ENCODE data around the gene RAB27A. TPM values are rescaled to one million over a fixed set of nuclear protein-coding genes. Genes with fewer than 3 reads are reported as not detected.

The RAB27A gene
- polyA plus RNA-seq, 1 donor (not counting 4 experiments of a cell fraction or from before 2014, with no cell fraction given): 10.8 TPM

DNA sequence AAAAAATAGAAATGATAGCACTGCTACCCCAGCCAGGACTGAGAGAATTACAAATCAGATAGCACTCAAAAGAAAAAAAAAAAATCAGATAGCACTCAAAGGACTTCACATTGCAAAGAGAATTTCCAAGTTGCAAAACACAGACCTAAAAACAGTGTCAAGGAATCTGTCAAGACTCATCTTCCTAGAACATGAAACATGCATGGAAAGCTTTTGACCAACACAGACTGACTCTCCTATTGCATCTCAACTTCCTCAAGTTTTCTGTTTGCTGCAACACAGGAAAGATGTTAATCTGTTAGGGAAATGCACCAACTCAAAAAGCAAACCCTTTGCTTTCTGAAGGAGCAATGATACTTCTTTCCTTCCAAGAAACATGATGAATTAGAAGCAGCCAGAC is 42.3 kb downstream of the RAB27A start:
- Histone ChIP-seq H3K36me3 (ENCODE audit: control insufficient read depth in 2 of 2, extremely low read depth in 1 of 2, insufficient read depth in 2 of 2, low read length in 2 of 2) (no peaks in the 10 kb centered on the region), H3K27ac (ENCODE audit: control insufficient read depth, insufficient read depth, low read length) (no peak overlapping the region), H3K4me3 (ENCODE audit: control insufficient read depth in 2 of 3, extremely low read depth in 1 of 3, insufficient read depth in 2 of 3, low read depth in 1 of 3, low read length in 3 of 3) (no peak overlapping the region), H3K4me2 (ENCODE audit: control insufficient read depth, extremely low read depth, insufficient read depth, low read depth, low read length) (no peak overlapping the region), H2AFZ (ENCODE audit: control insufficient read depth, low read length) (no peak overlapping the region), H3K9ac (ENCODE audit: control insufficient read depth, extremely low read depth, insufficient read depth, low read length) (no peak overlapping the region), H3K79me2 (ENCODE audit: control insufficient read depth, insufficient read depth, low read length) (no peaks in the 10 kb centered on the region), H3K9me3 (ENCODE audit: control insufficient read depth, low read depth, low read length) (no peaks in the 10 kb centered on the region), H3K4me1 (ENCODE audit: control insufficient read depth, extremely low read depth, insufficient read depth, low read length) (peaks cover 9% of the 10 kb centered on the region), H3K27me3 (ENCODE audit: control insufficient read depth, extremely low read depth, insufficient read depth, low read length) (no peaks in the 10 kb centered on the region), H4K20me1 (ENCODE audit: control insufficient read depth, extremely low read depth, insufficient read depth, low read length) (no peaks in the 10 kb centered on the region), H3K9me1 (ENCODE audit: control insufficient read depth, extremely low read depth, insufficient read depth, low read length) (no peaks in the 10 kb centered on the region)
- FAIRE-seq: no peak
- TF ChIP-seq, protein P1, sequence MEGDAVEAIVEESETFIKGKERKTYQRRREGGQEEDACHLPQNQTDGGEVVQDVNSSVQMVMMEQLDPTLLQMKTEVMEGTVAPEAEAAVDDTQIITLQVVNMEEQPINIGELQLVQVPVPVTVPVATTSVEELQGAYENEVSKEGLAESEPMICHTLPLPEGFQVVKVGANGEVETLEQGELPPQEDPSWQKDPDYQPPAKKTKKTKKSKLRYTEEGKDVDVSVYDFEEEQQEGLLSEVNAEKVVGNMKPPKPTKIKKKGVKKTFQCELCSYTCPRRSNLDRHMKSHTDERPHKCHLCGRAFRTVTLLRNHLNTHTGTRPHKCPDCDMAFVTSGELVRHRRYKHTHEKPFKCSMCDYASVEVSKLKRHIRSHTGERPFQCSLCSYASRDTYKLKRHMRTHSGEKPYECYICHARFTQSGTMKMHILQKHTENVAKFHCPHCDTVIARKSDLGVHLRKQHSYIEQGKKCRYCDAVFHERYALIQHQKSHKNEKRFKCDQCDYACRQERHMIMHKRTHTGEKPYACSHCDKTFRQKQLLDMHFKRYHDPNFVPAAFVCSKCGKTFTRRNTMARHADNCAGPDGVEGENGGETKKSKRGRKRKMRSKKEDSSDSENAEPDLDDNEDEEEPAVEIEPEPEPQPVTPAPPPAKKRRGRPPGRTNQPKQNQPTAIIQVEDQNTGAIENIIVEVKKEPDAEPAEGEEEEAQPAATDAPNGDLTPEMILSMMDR (optimal IDR thresholded peaks at IDR 0.05 in 1 of 3, IDR thresholded peaks at IDR 0.05 in 1 of 3, conservative IDR thresholded peaks at IDR 0.05 in 1 of 3; ENCODE audit: extremely low read depth in 1 of 3, insufficient read depth in 2 of 3, low read length in 3 of 3): no peak
- TF ChIP-seq EZH2 (IDR thresholded peaks at IDR 0.05; ENCODE audit: low read length): no peak
- no peak for DNase-seq (ENCODE audit: low read depth, low spot score)
- dilution Hi-C loops (cut with MboI; ENCODE audit: extremely low pct_ligation_motif_present, low sequenced_read_pairs): no loop called here

DNA sequence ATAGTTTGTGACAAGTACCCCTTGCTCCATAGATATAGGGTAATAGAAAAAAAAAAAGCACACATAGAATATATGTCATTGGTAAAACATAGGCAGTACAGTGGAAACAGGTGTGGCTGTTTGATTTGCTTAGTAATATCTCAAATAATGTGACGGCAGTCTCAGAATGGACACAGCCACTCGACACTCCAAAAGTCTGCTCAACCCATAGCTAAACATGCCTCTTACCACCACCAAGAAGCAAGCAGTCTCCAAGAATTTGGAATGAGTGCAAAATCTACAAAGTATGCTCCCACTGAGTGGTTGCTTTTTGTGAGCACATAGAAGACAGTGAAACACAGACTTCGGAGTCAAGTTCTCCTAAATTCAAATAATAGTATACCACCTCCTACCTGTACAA is 43.0 kb downstream of the RAB27A start:
- Histone ChIP-seq H3K27ac (ENCODE audit: control insufficient read depth, insufficient read depth, low read length) (no peak overlapping the region), H3K4me3 (ENCODE audit: control insufficient read depth in 2 of 3, extremely low read depth in 1 of 3, insufficient read depth in 2 of 3, low read depth in 1 of 3, low read length in 3 of 3) (no peak overlapping the region), H2AFZ (ENCODE audit: control insufficient read depth, low read length) (no peak overlapping the region), H3K9me3 (ENCODE audit: control insufficient read depth, low read depth, low read length) (no peaks in the 10 kb centered on the region), H3K9ac (ENCODE audit: control insufficient read depth, extremely low read depth, insufficient read depth, low read length) (no peak overlapping the region), H3K4me1 (ENCODE audit: control insufficient read depth, extremely low read depth, insufficient read depth, low read length) (peaks cover 9% of the 10 kb centered on the region), H3K36me3 (ENCODE audit: control insufficient read depth in 2 of 2, extremely low read depth in 1 of 2, insufficient read depth in 2 of 2, low read length in 2 of 2) (no peaks in the 10 kb centered on the region), H3K79me2 (ENCODE audit: control insufficient read depth, insufficient read depth, low read length) (no peaks in the 10 kb centered on the region), H3K9me1 (ENCODE audit: control insufficient read depth, extremely low read depth, insufficient read depth, low read length) (no peaks in the 10 kb centered on the region), H3K4me2 (ENCODE audit: control insufficient read depth, extremely low read depth, insufficient read depth, low read depth, low read length) (no peak overlapping the region), H4K20me1 (ENCODE audit: control insufficient read depth, extremely low read depth, insufficient read depth, low read length) (no peaks in the 10 kb centered on the region), H3K27me3 (ENCODE audit: control insufficient read depth, extremely low read depth, insufficient read depth, low read length) (no peaks in the 10 kb centered on the region)
- no peak for FAIRE-seq
- no peak for TF ChIP-seq EZH2 (IDR thresholded peaks at IDR 0.05; ENCODE audit: low read length)
- TF ChIP-seq, protein P1 (optimal IDR thresholded peaks at IDR 0.05 in 1 of 3, IDR thresholded peaks at IDR 0.05 in 1 of 3, conservative IDR thresholded peaks at IDR 0.05 in 1 of 3; ENCODE audit: extremely low read depth in 1 of 3, insufficient read depth in 2 of 3, low read length in 3 of 3): no peak
- dilution Hi-C loops (cut with MboI; ENCODE audit: extremely low pct_ligation_motif_present, low sequenced_read_pairs): no loop called here
- no peak for DNase-seq (ENCODE audit: low read depth, low spot score)
